ENCODE results near the gene SLC24A4. TPM values are rescaled to one million over a fixed set of nuclear protein-coding genes. Genes with fewer than 3 reads are reported as not detected.

Gene SLC24A4
- total RNA-seq, 6 donors from 2014 or later, result 0.49 to 5.7 (median 2.0) TPM

DNA sequence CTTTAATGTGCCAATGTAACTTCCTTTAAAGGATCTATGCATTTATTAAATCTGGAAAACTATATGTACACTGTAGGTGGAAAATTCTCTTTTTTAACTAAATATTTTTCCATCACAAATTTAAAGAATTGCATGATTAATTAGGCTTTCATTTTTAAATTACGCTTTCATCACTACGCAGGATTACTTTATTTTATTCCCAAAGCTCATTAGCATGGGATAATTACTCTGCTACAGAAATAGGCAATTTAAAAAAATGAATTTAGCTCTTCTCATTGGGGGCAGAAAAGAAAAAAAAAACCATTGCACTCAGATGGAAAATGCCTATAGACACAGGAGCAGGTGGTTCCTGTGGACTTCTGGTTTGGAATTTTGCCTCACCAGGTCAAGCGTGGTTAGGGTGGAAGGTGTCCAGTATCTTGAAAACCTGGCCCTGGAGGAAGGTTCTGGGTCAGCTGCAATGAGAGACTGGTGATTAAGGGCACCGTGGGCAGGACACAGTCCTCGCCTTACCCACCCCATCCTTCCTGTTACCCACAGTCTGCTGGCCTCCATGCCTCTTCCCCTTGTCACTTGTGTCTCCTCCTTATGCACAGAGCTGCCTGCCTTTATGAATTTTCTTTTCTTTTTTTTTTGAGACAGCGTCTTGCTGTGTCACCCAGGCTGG lies 173.4 kb downstream of the SLC24A4 start:
- Histone ChIP-seq H3K4me3 (no peak overlapping the region), H3K27me3 (no peaks in the 10 kb centered on the region), H3K36me3 (no peaks in the 10 kb centered on the region), H3K27ac (no peak overlapping the region), H3K9me3 (no peaks in the 10 kb centered on the region), H3K4me1 (peaks cover 8 to 22% (median 14%) of the 10 kb centered on the region in 4 donors)
- no peak for TF ChIP-seq EP300 (IDR thresholded peaks at IDR 0.05)
- no peak for TF ChIP-seq POLR2AphosphoS5 (IDR thresholded peaks at IDR 0.05)
- TF ChIP-seq POLR2A (IDR thresholded peaks at IDR 0.05), result no peak
- TF ChIP-seq CTCF (IDR thresholded peaks at IDR 0.05), result no peak
- DNase-seq (no peak), ATAC-seq (ENCODE audit: low FRiP score in 2 of 2) (no peak)
- WGBS, 2 donors, result 73 to 76% methylated on average over 6 of the region's 6 CpGs

- no peaks in the 10 kb centered on the region for H3K9me3 ChIP-seq
- H3K27me3 ChIP-seq, result no peaks in the 10 kb centered on the region
- TF ChIP-seq CTCF (IDR thresholded peaks at IDR 0.05) (no peak), EP300 (IDR thresholded peaks at IDR 0.05) (no peak), POLR2A (IDR thresholded peaks at IDR 0.05) (no peak), POLR2AphosphoS5 (IDR thresholded peaks at IDR 0.05) (no peak)
- no peak for ATAC-seq (ENCODE audit: low FRiP score in 2 of 2)
- 89 to 94% methylated on average over 8 of the region's 8 CpGs for WGBS, 2 donors
- H3K36me3 ChIP-seq, result no peaks in the 10 kb centered on the region
- DNase-seq, result peak in 1 of 2 donors; percentile 8
- no peak overlapping the region for H3K27ac ChIP-seq
- H3K4me3 ChIP-seq, result no peak overlapping the region
- H3K4me1 ChIP-seq, result peaks cover 0 to 11% (median 5%) of the 10 kb centered on the region in 4 donors
These were observed 174.4 kb downstream of the SLC24A4 start for GRCh38 chr14:92497391-92497790.

DNA sequence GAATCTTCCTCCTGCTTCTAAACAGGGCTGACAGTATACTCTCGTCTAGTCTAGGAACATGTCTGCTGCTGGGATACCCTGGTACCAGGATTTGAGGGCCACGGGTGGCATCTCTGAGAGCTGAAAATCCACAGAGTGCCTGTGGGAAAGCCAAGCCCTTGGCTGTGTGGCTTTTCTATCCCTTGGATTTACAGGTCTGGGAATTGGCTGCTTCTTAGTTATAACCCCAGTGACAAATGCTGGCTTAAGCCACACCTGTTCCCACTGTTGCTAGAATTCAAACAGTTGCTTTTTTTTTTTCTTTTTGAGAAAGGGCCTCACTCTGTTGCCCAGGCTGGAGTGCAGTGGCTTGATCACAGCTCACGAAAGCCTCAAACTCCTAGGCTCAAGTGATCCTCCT lies 176.3 kb downstream of the SLC24A4 start:
- no peak overlapping the region for H3K27ac ChIP-seq
- H3K9me3 ChIP-seq, result no peaks in the 10 kb centered on the region
- no peak overlapping the region for H3K4me3 ChIP-seq
- TF ChIP-seq EP300 (IDR thresholded peaks at IDR 0.05), result no peak
- no peak for TF ChIP-seq POLR2A (IDR thresholded peaks at IDR 0.05)
- no peak for TF ChIP-seq CTCF (IDR thresholded peaks at IDR 0.05)
- TF ChIP-seq POLR2AphosphoS5 (IDR thresholded peaks at IDR 0.05), result no peak
- peaks cover 0 to 9% (median 6%) of the 10 kb centered on the region in 4 donors for H3K4me1 ChIP-seq
- no peaks in the 10 kb centered on the region for H3K27me3 ChIP-seq
- WGBS, 2 donors, result 89 to 90% methylated on average over 3 of the region's 3 CpGs
- DNase-seq (no peak), ATAC-seq (ENCODE audit: low FRiP score in 2 of 2) (no peak)
- no peaks in the 10 kb centered on the region for H3K36me3 ChIP-seq

- Histone ChIP-seq H3K4me3 (no peak overlapping the region), H3K27me3 (no peaks in the 10 kb centered on the region), H3K4me1 (peaks cover 0 to 10% (median 7%) of the 10 kb centered on the region in 4 donors), H3K9me3 (no peaks in the 10 kb centered on the region), H3K36me3 (no peaks in the 10 kb centered on the region), H3K27ac (no peak overlapping the region)
- DNase-seq (peak in 1 of 2 donors; percentile 15), ATAC-seq (ENCODE audit: low FRiP score in 2 of 2) (no peak)
- TF ChIP-seq POLR2AphosphoS5 (IDR thresholded peaks at IDR 0.05) (no peak), EP300 (IDR thresholded peaks at IDR 0.05) (no peak), CTCF (IDR thresholded peaks at IDR 0.05) (no peak), POLR2A (IDR thresholded peaks at IDR 0.05) (no peak)
- WGBS, 2 donors, result 87 to 91% methylated on average over 5 to 6 of the region's 6 CpGs
These were observed 177.6 kb downstream of the SLC24A4 start for GRCh38 chr14:92500491-92500941.

DNA sequence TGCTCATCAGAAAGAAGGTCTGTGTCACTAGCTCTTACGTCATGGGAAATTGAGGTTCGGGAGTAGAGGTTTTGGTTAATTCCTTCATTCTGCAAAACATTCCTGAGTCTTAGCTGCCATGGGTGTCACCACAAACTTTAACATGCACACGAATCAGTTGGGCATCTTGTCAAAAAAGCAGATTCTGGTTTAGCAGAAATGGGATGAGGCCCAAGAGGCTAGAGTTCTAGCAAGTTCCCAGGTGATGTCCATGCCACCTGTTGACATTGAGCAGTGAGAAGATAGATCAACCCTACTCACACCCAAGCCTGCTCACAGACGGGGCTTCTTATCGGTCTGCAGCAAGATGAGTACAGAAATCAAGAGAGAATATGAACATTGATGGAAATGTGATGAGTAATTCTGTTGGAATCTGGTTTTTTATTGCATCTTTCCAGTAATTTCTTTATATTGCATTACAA lies 179.0 kb downstream of the SLC24A4 start:
- Histone ChIP-seq H3K27ac (no peak overlapping the region), H3K36me3 (no peaks in the 10 kb centered on the region), H3K4me1 (peaks cover 5 to 18% (median 7%) of the 10 kb centered on the region in 4 donors), H3K4me3 (no peak overlapping the region), H3K27me3 (no peaks in the 10 kb centered on the region), H3K9me3 (no peaks in the 10 kb centered on the region)
- WGBS, 2 donors, result 84 to 86% methylated on average over 5 of the region's 5 CpGs
- no peak for TF ChIP-seq EP300 (IDR thresholded peaks at IDR 0.05)
- TF ChIP-seq POLR2AphosphoS5 (IDR thresholded peaks at IDR 0.05), result no peak
- TF ChIP-seq CTCF (IDR thresholded peaks at IDR 0.05), result no peak
- no peak for TF ChIP-seq POLR2A (IDR thresholded peaks at IDR 0.05)
- DNase-seq (no peak), ATAC-seq (ENCODE audit: low FRiP score in 2 of 2) (no peak)

Measured in upper lobe of left lung (tissue), 6 donors.